ENCODE results near the gene MGP.

DNA sequence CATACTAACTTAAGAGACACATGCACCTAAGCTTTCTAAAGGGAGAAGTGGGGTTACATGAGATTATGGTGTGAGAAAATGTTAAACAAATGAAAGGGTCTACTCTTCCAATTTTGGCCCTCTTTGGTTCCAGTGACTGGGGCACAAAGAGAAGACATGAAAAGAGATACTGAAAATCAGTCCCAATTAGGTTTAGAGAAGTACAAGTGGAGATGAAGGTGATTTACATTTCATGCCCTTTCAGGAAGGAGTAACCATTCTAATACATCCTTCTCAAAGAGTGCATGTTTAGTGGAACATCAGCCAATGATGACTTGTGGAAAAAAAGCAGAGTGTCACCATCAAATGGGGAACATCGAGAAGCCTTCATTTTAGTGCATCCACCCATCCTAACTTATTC lies 14.4 kb downstream of the MGP start:
- TF ChIP-seq, protein P1, sequence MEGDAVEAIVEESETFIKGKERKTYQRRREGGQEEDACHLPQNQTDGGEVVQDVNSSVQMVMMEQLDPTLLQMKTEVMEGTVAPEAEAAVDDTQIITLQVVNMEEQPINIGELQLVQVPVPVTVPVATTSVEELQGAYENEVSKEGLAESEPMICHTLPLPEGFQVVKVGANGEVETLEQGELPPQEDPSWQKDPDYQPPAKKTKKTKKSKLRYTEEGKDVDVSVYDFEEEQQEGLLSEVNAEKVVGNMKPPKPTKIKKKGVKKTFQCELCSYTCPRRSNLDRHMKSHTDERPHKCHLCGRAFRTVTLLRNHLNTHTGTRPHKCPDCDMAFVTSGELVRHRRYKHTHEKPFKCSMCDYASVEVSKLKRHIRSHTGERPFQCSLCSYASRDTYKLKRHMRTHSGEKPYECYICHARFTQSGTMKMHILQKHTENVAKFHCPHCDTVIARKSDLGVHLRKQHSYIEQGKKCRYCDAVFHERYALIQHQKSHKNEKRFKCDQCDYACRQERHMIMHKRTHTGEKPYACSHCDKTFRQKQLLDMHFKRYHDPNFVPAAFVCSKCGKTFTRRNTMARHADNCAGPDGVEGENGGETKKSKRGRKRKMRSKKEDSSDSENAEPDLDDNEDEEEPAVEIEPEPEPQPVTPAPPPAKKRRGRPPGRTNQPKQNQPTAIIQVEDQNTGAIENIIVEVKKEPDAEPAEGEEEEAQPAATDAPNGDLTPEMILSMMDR (IDR thresholded peaks at IDR 0.05) = no peak
- TF ChIP-seq POLR2A (IDR thresholded peaks at IDR 0.05) = no peak
